OCI-LY1 (cell line): ENCODE results near the gene ASMTL.
"Not testable (repeated sequence)": the region's sequence is repeated elsewhere in the genome, so short reads cannot be mapped to it uniquely, and the experiment has no call there.

Source experiments
- H2AFZ ChIP-seq: fragments of 200-600 bp; sonication (generic), shearing (Covaris generic); 2 replicates; pipeline ENCODE4 v1.6.0; 2014; ENCODE audit warnings: antibody characterized with exemption, mild to moderate bottlenecking, low read length
- H3F3A ChIP-seq: fragments of 200-600 bp; sonication (generic), shearing (Covaris generic); 2 replicates; pipeline ENCODE4 v1.6.0; 2014; ENCODE audit warnings: mild to moderate bottlenecking, antibody characterized with exemption, low read length, moderate library complexity; ENCODE audit not compliant: insufficient read depth
- H3K27ac ChIP-seq: fragments of 200-600 bp; sonication (generic); 2 replicates; pipeline ENCODE4 v1.5.1; 2014; ENCODE audit warnings: low read length, mixed run types, mild to moderate bottlenecking, low read depth; ENCODE audit not compliant: poor library complexity, severe bottlenecking
- H3K27me3 ChIP-seq: fragments of 200-600 bp; sonication (generic); 2 replicates; pipeline ENCODE4 v1.6.0; 2014; ENCODE audit warnings: antibody characterized with exemption, mild to moderate bottlenecking, low read length, moderate library complexity; ENCODE audit not compliant: insufficient read depth
- H3K36me3 ChIP-seq: fragments of 200-600 bp; sonication (generic); 2 replicates; pipeline ENCODE4 v1.6.1; 2014; ENCODE audit warnings: mild to moderate bottlenecking, antibody characterized with exemption, low read length, moderate library complexity, mixed read lengths; ENCODE audit not compliant: insufficient read depth
- H3K4me1 ChIP-seq: fragments of 200-600 bp; sonication (generic); 2 replicates; pipeline ENCODE4 v1.5.1; 2014; ENCODE audit warnings: mild to moderate bottlenecking, low read length, moderate library complexity; ENCODE audit not compliant: insufficient read depth, severe bottlenecking
- H3K4me2 ChIP-seq: fragments of 200-600 bp; sonication (generic), shearing (Covaris generic); 2 replicates; pipeline ENCODE4 v1.6.1; 2014; ENCODE audit warnings: low read length
- H3K4me3 ChIP-seq: fragments of 200-600 bp; sonication (generic); 2 replicates; pipeline ENCODE4 v1.5.1; 2014; ENCODE audit warnings: low read length, low read depth, mild to moderate bottlenecking, mixed read lengths; ENCODE audit not compliant: poor library complexity, severe bottlenecking
- H3K79me2 ChIP-seq: fragments of 200-600 bp; shearing (Covaris generic); 2 replicates; pipeline ENCODE4 v1.6.1; 2016; ENCODE audit warnings: mixed run types, low read length, mixed read lengths; ENCODE audit not compliant: insufficient read depth
- H3K9ac ChIP-seq: fragments of 200-600 bp; sonication (generic), shearing (Covaris generic); 2 replicates; pipeline ENCODE4 v1.6.1; 2014; ENCODE audit warnings: mild to moderate bottlenecking, low read length, mixed read lengths
- H3K9me2 ChIP-seq: fragments of 200-600 bp; sonication (generic), shearing (Covaris generic); 2 replicates; pipeline ENCODE4 v1.6.1; 2014; ENCODE audit warnings: low read depth, mild to moderate bottlenecking, low read length, mixed read lengths
- H3K9me3 ChIP-seq: fragments of 200-600 bp; shearing (Covaris generic); 2 replicates; pipeline ENCODE4 v1.6.1; 2014; ENCODE audit warnings: low read length, mixed read lengths
- H4K20me1 ChIP-seq: fragments of 200-600 bp; sonication (generic), shearing (Covaris generic); 2 replicates; pipeline ENCODE4 v1.6.0; 2016; ENCODE audit warnings: mild to moderate bottlenecking, low read length; ENCODE audit not compliant: insufficient read depth
- EZH2 ChIP-seq: fragments of 200-600 bp; sonication (generic), shearing (Covaris generic); IDR thresholded peaks from 2 replicates; pipeline ENCODE4 v1.8.0; 2017; ENCODE audit warnings: borderline replicate concordance, mixed run types, mild to moderate bottlenecking, antibody characterized with exemption, low read length, moderate library complexity, mixed read lengths
- TF ChIP-seq, protein P1 (sequence below): fragments of 200-600 bp; sonication (generic), shearing (Covaris generic); IDR thresholded peaks from 2 replicates; pipeline ENCODE4 v1.5.1; 2017; ENCODE audit warnings: mild to moderate bottlenecking, antibody characterized with exemption, low read length, moderate library complexity, mixed read lengths

Gene ASMTL

DNA sequence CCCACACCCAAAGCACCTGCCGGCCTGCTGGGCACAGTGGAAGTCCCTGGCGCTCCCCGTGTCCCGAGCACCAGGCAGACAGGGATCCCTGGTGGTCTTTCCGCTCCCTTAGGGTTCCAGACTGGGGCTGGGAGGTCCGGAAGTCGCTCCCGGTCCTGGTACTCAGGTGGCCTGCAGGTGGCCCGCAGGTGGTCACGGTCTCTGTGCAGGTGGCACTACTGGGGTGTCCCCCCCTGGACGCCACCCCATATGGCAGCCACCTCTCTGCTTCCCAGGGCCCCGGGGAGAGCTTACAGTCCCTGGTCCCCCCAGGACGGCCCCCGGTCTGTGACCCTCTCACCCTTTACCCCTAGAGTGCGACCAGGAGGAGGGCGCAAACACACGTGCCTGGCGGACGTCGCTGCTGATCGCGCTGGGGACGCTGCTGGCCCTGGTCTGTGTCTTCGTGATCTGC is 74.4 kb downstream of the ASMTL start:
- Histone ChIP-seq H3K9ac (no peak overlapping the region), H3K36me3 (peaks cover 3% of the 10 kb centered on the region), H3K27me3 (no peaks in the 10 kb centered on the region), H2AFZ (no peak overlapping the region), H3K4me1 (no peaks in the 10 kb centered on the region), H3F3A (no peaks in the 10 kb centered on the region), H3K4me3 (no peak overlapping the region), H4K20me1 (no peaks in the 10 kb centered on the region), H3K9me2 (no peaks in the 10 kb centered on the region), H3K9me3 (no peaks in the 10 kb centered on the region), H3K79me2 (no peaks in the 10 kb centered on the region), H3K4me2 (no peak overlapping the region), H3K27ac (no peak overlapping the region)
- TF ChIP-seq, protein P1, sequence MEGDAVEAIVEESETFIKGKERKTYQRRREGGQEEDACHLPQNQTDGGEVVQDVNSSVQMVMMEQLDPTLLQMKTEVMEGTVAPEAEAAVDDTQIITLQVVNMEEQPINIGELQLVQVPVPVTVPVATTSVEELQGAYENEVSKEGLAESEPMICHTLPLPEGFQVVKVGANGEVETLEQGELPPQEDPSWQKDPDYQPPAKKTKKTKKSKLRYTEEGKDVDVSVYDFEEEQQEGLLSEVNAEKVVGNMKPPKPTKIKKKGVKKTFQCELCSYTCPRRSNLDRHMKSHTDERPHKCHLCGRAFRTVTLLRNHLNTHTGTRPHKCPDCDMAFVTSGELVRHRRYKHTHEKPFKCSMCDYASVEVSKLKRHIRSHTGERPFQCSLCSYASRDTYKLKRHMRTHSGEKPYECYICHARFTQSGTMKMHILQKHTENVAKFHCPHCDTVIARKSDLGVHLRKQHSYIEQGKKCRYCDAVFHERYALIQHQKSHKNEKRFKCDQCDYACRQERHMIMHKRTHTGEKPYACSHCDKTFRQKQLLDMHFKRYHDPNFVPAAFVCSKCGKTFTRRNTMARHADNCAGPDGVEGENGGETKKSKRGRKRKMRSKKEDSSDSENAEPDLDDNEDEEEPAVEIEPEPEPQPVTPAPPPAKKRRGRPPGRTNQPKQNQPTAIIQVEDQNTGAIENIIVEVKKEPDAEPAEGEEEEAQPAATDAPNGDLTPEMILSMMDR = no peak
- TF ChIP-seq EZH2 = no peak

DNA sequence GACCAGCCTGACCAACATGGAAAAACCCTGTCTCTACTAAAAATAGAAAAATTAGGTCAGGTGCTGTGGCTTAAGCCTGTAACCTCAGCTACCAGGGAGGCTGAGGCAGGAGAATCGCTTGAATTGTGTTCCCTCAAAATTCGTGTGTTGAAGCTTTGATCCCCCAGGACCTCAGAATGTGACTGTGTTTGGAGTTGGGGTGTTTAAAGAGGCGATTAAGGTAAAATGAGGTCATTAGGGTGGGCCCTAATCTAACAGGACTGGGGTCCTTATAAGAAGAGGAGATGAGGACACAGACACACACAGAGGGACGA is 84.4 kb downstream of the ASMTL start:
- Histone ChIP-seq H3K27ac (no peak overlapping the region), H3K79me2 (no peaks in the 10 kb centered on the region), H3K4me1 (no peaks in the 10 kb centered on the region), H3K9me3 (no peaks in the 10 kb centered on the region), H3K36me3 (no peaks in the 10 kb centered on the region), H2AFZ (no peak overlapping the region), H3F3A (no peaks in the 10 kb centered on the region), H4K20me1 (no peaks in the 10 kb centered on the region), H3K9me2 (no peaks in the 10 kb centered on the region), H3K27me3 (no peaks in the 10 kb centered on the region), H3K9ac (no peak overlapping the region), H3K4me3 (no peak overlapping the region), H3K4me2 (no peak overlapping the region)
- TF ChIP-seq, protein P1 = no peak

- H3K9ac ChIP-seq, H3K4me3 ChIP-seq, H3K79me2 ChIP-seq, H3K36me3 ChIP-seq, H3K9me3 ChIP-seq, H3K4me1 ChIP-seq, H3F3A ChIP-seq, H3K27me3 ChIP-seq, H3K9me2 ChIP-seq, H3K4me2 ChIP-seq, H4K20me1 ChIP-seq, H2AFZ ChIP-seq, H3K27ac ChIP-seq: not testable (repeated sequence)
Observed at GRCh38 chrX:1366363-1366762, 86.3 kb downstream of the ASMTL start.

- H2AFZ ChIP-seq = no peak overlapping the region
- H3K4me2 ChIP-seq = no peak overlapping the region
- no peak overlapping the region for H3K4me3 ChIP-seq
- H3K9me2 ChIP-seq = no peaks in the 10 kb centered on the region
- no peaks in the 10 kb centered on the region for H3F3A ChIP-seq
- no peak overlapping the region for H3K9ac ChIP-seq
- no peak overlapping the region for H3K27ac ChIP-seq
- H3K27me3 ChIP-seq = no peaks in the 10 kb centered on the region
- no peaks in the 10 kb centered on the region for H3K4me1 ChIP-seq
- no peaks in the 10 kb centered on the region for H3K9me3 ChIP-seq
- no peaks in the 10 kb centered on the region for H4K20me1 ChIP-seq
- no peaks in the 10 kb centered on the region for H3K36me3 ChIP-seq
- TF ChIP-seq, protein P1 = no peak
- no peak for TF ChIP-seq EZH2
- no peaks in the 10 kb centered on the region for H3K79me2 ChIP-seq
Observed at GRCh38 chrX:1361910-1362309, 90.8 kb downstream of the ASMTL start.
